ENCODE measurements around the gene METTL26.

The METTL26 gene

GRCh38 chr16:638034-638543 lies 2.0 kb upstream of the METTL26 start:
- DNase-seq (ENCODE audit: low read depth in 2 of 2): no peak

- peak; percentile 84 to 86 for DNase-seq (ENCODE audit: low read depth in 2 of 2)
These were observed 1.2 kb upstream of the METTL26 start for GRCh38 chr16:637081-638018.

GRCh38 chr16:635573-636205 lies 416 bp downstream of the METTL26 start:
- DNase-seq (ENCODE audit: low read depth in 2 of 2): no peak

GRCh38 chr16:634996-635395 lies 1.1 kb downstream of the METTL26 start:
- DNase-seq (ENCODE audit: low read depth in 2 of 2): no peak

GRCh38 chr16:634051-634670 lies 1.9 kb downstream of the METTL26 start:
- no peak for DNase-seq (ENCODE audit: low read depth in 2 of 2)

- DNase-seq (ENCODE audit: low read depth in 2 of 2): no peak
These were observed 2.6 kb downstream of the METTL26 start for GRCh38 chr16:633336-634050.

- DNase-seq (ENCODE audit: low read depth in 2 of 2): no peak
These were observed 3.4 kb downstream of the METTL26 start for GRCh38 chr16:632486-633335.

GRCh38 chr16:631808-632358 lies 4.2 kb downstream of the METTL26 start:
- no peak for DNase-seq (ENCODE audit: low read depth in 2 of 2)

- DNase-seq (ENCODE audit: low read depth in 2 of 2): no peak
These were observed 5.2 kb downstream of the METTL26 start, which contains the start of gene WFIKKN1 for GRCh38 chr16:630815-631405. WFIKKN1 (plus strand) TSS chr16:630985; CDS start chr16:631254, 269 bp downstream.

- no peak for DNase-seq (ENCODE audit: low read depth in 2 of 2)
These were observed 5.8 kb downstream of the METTL26 start for GRCh38 chr16:630249-630814.

- DNase-seq (ENCODE audit: low read depth in 2 of 2): no peak
These were observed 6.3 kb downstream of the METTL26 start for GRCh38 chr16:629833-630248.

GRCh38 chr16:629185-629832 lies 6.8 kb downstream of the METTL26 start:
- no peak for DNase-seq (ENCODE audit: low read depth in 2 of 2)

GRCh38 chr16:628321-629061 lies 7.6 kb downstream of the METTL26 start:
- no peak for DNase-seq (ENCODE audit: low read depth in 2 of 2)

GRCh38 chr16:627454-628239 lies 8.5 kb downstream of the METTL26 start:
- no peak for DNase-seq (ENCODE audit: low read depth in 2 of 2)

GRCh38 chr16:626787-627453 lies 9.2 kb downstream of the METTL26 start:
- no peak for DNase-seq (ENCODE audit: low read depth in 2 of 2)

- DNase-seq (ENCODE audit: low read depth in 2 of 2): no peak
These were observed 9.9 kb downstream of the METTL26 start for GRCh38 chr16:625977-626765.
